ENCODE data around the gene CDH16.

The CDH16 gene

DNA sequence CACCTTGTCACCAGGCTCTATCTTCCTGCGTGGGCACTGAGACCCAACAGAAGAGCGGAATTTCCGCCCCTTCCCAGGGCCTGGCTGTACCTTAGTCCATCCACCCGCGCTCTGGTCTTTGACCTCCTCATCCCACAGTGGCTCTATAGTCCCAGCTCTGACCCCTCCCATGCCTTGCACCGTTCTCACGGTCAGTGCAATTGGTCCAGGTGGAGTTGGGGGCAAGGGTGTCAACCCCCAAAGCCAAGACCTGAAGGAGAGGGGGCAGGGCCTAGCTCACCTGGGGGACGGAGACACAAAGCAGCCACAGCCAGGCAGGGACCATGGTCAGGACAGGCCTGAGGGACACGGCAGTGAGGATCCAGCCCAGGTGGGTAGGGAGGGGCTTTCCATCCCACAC, 944 bp downstream of the CDH16 start:
- Histone ChIP-seq H3F3A (ENCODE audit: insufficient read depth, low read length) (no peaks in the 10 kb centered on the region), H3K9me2 (ENCODE audit: low read depth, low read length) (no peaks in the 10 kb centered on the region), H3K4me2 (ENCODE audit: low read length) (no peak overlapping the region), H3K9me3 (ENCODE audit: low read length) (no peaks in the 10 kb centered on the region), H3K27ac (ENCODE audit: low read depth, low read length, poor library complexity, severe bottlenecking) (no peak overlapping the region), H3K79me2 (ENCODE audit: insufficient read depth, low read length) (no peaks in the 10 kb centered on the region), H3K27me3 (ENCODE audit: insufficient read depth, low read length) (peaks cover 11% of the 10 kb centered on the region; the same call in 1 of the 2 replicates), H2AFZ (ENCODE audit: low read length) (no peak overlapping the region), H3K36me3 (ENCODE audit: insufficient read depth, low read length) (no peaks in the 10 kb centered on the region), H3K4me1 (ENCODE audit: insufficient read depth, low read length, severe bottlenecking) (no peaks in the 10 kb centered on the region), H3K9ac (ENCODE audit: low read length) (no peak overlapping the region), H4K20me1 (ENCODE audit: insufficient read depth, low read length) (no peaks in the 10 kb centered on the region), H3K4me3 (ENCODE audit: low read depth, low read length, poor library complexity, severe bottlenecking) (no peak overlapping the region)
- TF ChIP-seq, protein P1, sequence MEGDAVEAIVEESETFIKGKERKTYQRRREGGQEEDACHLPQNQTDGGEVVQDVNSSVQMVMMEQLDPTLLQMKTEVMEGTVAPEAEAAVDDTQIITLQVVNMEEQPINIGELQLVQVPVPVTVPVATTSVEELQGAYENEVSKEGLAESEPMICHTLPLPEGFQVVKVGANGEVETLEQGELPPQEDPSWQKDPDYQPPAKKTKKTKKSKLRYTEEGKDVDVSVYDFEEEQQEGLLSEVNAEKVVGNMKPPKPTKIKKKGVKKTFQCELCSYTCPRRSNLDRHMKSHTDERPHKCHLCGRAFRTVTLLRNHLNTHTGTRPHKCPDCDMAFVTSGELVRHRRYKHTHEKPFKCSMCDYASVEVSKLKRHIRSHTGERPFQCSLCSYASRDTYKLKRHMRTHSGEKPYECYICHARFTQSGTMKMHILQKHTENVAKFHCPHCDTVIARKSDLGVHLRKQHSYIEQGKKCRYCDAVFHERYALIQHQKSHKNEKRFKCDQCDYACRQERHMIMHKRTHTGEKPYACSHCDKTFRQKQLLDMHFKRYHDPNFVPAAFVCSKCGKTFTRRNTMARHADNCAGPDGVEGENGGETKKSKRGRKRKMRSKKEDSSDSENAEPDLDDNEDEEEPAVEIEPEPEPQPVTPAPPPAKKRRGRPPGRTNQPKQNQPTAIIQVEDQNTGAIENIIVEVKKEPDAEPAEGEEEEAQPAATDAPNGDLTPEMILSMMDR (IDR thresholded peaks at IDR 0.05; ENCODE audit: low read length): no peak
- TF ChIP-seq EZH2 (IDR thresholded peaks at IDR 0.05; ENCODE audit: borderline replicate concordance, low read length): no peak

DNA sequence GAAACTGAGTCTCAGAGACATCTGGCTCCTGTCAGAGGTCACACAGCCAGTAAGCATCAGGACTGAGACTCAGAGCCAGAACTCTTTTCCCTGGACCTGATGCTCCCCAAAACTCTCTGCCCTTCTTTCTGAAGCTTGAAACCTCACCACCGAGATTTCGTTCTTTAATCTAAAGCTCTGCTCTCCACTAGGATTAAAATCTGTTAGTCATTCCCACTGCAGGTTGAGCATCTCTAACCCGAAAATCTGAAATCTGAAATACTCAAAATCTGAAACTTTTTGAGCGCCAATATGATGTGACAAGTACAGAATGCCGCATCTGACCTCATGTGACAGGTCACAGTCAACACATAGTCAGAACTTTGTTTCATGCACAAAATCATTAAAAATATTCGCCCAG, 2.2 kb downstream of the CDH16 start:
- TF ChIP-seq, protein P1 (IDR thresholded peaks at IDR 0.05; ENCODE audit: low read length): no peak
- no peak for TF ChIP-seq EZH2 (IDR thresholded peaks at IDR 0.05; ENCODE audit: borderline replicate concordance, low read length)
- H3K9me2 ChIP-seq (ENCODE audit: low read depth, low read length): no peaks in the 10 kb centered on the region
- H3K9me3 ChIP-seq (ENCODE audit: low read length): no peaks in the 10 kb centered on the region
- H3K27me3 ChIP-seq (ENCODE audit: insufficient read depth, low read length): peaks cover 7% of the 10 kb centered on the region; the same call in 1 of the 2 replicates
- no peak overlapping the region for H3K4me3 ChIP-seq (ENCODE audit: low read depth, low read length, poor library complexity, severe bottlenecking)
- no peak overlapping the region for H2AFZ ChIP-seq (ENCODE audit: low read length)
- no peak overlapping the region for H3K27ac ChIP-seq (ENCODE audit: low read depth, low read length, poor library complexity, severe bottlenecking)
- no peak overlapping the region for H3K4me2 ChIP-seq (ENCODE audit: low read length)
- H3K9ac ChIP-seq (ENCODE audit: low read length): no peak overlapping the region
- no peaks in the 10 kb centered on the region for H3K36me3 ChIP-seq (ENCODE audit: insufficient read depth, low read length)
- no peaks in the 10 kb centered on the region for H3F3A ChIP-seq (ENCODE audit: insufficient read depth, low read length)
- H3K79me2 ChIP-seq (ENCODE audit: insufficient read depth, low read length): no peaks in the 10 kb centered on the region
- no peaks in the 10 kb centered on the region for H3K4me1 ChIP-seq (ENCODE audit: insufficient read depth, low read length, severe bottlenecking)
- no peaks in the 10 kb centered on the region for H4K20me1 ChIP-seq (ENCODE audit: insufficient read depth, low read length)

DNA sequence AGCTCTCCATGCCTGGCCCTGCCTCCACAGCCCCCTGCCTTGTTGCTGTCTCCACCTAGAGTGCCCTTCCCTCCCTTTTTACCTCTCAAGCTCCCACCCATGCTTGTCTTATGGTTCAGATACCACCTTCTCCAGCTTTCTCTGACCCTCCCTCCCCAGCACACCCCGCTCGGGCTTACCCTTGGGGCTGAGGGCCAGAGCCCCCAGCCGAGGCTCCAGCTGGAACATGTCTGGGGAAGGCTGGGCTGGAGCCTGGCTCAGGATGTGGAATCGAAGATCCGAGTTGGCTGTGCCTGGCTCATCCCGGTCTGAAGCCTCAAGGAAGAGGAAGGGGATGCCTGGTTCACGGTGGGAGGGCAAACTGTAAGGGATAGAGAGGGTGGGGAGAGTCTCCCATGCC, 3.6 kb downstream of the CDH16 start:
- no peaks in the 10 kb centered on the region for H3K9me2 ChIP-seq (ENCODE audit: low read depth, low read length)
- H3K79me2 ChIP-seq (ENCODE audit: insufficient read depth, low read length): no peaks in the 10 kb centered on the region
- H3K9me3 ChIP-seq (ENCODE audit: low read length): no peaks in the 10 kb centered on the region
- H3K36me3 ChIP-seq (ENCODE audit: insufficient read depth, low read length): no peaks in the 10 kb centered on the region
- H3F3A ChIP-seq (ENCODE audit: insufficient read depth, low read length): no peaks in the 10 kb centered on the region
- no peak overlapping the region for H3K4me3 ChIP-seq (ENCODE audit: low read depth, low read length, poor library complexity, severe bottlenecking)
- no peak overlapping the region for H3K4me2 ChIP-seq (ENCODE audit: low read length)
- H3K27ac ChIP-seq (ENCODE audit: low read depth, low read length, poor library complexity, severe bottlenecking): no peak overlapping the region
- H2AFZ ChIP-seq (ENCODE audit: low read length): no peak overlapping the region
- H3K27me3 ChIP-seq (ENCODE audit: insufficient read depth, low read length): peaks cover 7% of the 10 kb centered on the region; the same call in 1 of the 2 replicates
- TF ChIP-seq EZH2 (IDR thresholded peaks at IDR 0.05; ENCODE audit: borderline replicate concordance, low read length): no peak
- TF ChIP-seq, protein P1 (IDR thresholded peaks at IDR 0.05; ENCODE audit: low read length): no peak
- no peaks in the 10 kb centered on the region for H3K4me1 ChIP-seq (ENCODE audit: insufficient read depth, low read length, severe bottlenecking)
- H3K9ac ChIP-seq (ENCODE audit: low read length): no peak overlapping the region
- H4K20me1 ChIP-seq (ENCODE audit: insufficient read depth, low read length): no peaks in the 10 kb centered on the region

Measured in OCI-LY1 (cell line).